Osteoblast (primary cell): Measurements from ENCODE around the gene SOWAHC. TPM values are rescaled to one million over a fixed set of nuclear protein-coding genes. Genes with fewer than 3 reads are reported as not detected.
"Not testable (repeated sequence)": the region's sequence is repeated elsewhere in the genome, so short reads cannot be mapped to it uniquely, and the experiment has no call there.

Experiments
- DNase-seq: peaks from one replicate; pipeline ENCODE4 v3.0.0; 2011; ENCODE audit warnings: low spot score, mixed read lengths; ENCODE audit not compliant: insufficient read length; ENCODE audit errors: missing footprints
- H2AFZ ChIP-seq: 2 replicates; pipeline ENCODE4 v1.6.0; 2011; ENCODE audit warnings: mild to moderate bottlenecking, low read length
- H3K27ac ChIP-seq: 2 replicates; pipeline ENCODE4 v1.5.1; 2011; ENCODE audit warnings: mild to moderate bottlenecking, low read depth, low read length, moderate library complexity
- H3K27me3 ChIP-seq: 2 replicates; pipeline ENCODE4 v1.6.0; 2012; ENCODE audit warnings: mild to moderate bottlenecking, control low read depth, inconsistent platforms, low read length, moderate library complexity; ENCODE audit not compliant: insufficient read depth
- H3K36me3 ChIP-seq: 2 replicates; pipeline ENCODE4 v1.5.1; 2011; ENCODE audit warnings: mild to moderate bottlenecking, low read length, control low read depth, moderate library complexity; ENCODE audit not compliant: insufficient read depth
- H3K4me1 ChIP-seq: 2 replicates; pipeline ENCODE4 v1.5.1; 2011; ENCODE audit warnings: mild to moderate bottlenecking, low read length, control low read depth, moderate library complexity; ENCODE audit not compliant: insufficient read depth
- H3K4me2 ChIP-seq: 2 replicates; pipeline ENCODE4 v1.6.0; 2011; ENCODE audit warnings: mild to moderate bottlenecking, low read length; ENCODE audit not compliant: insufficient read depth
- H3K4me3 ChIP-seq: fragments of 200-600 bp; sonication (generic); 3 replicates; pipeline ENCODE4 v1.5.1; 2012; ENCODE audit warnings: mild to moderate bottlenecking, low read length, inconsistent platforms; ENCODE audit not compliant: insufficient read depth
- H3K79me2 ChIP-seq: 2 replicates; pipeline ENCODE4 v1.6.0; 2012; ENCODE audit warnings: mild to moderate bottlenecking, low read length, control low read depth, inconsistent platforms; ENCODE audit not compliant: insufficient read depth
- H3K9me3 ChIP-seq: 2 replicates; pipeline ENCODE4 v1.5.1; 2011; ENCODE audit warnings: low read depth, low read length, control low read depth
- H4K20me1 ChIP-seq: 2 replicates; pipeline ENCODE4 v1.6.0; 2012; ENCODE audit warnings: mild to moderate bottlenecking, low read length, control low read depth; ENCODE audit not compliant: insufficient read depth
- total RNA-seq: library from RNA; depleted of rRNA; stranded (reverse); fragments of >200 nt; gene quantifications from 2 replicates; pipeline ENCODE4 v1.2.3, GENCODE V29; 2012
- TF ChIP-seq, protein P1 (sequence below): IDR thresholded peaks from 2 replicates; pipeline ENCODE4 v1.5.1; 2011; ENCODE audit warnings: mild to moderate bottlenecking, low read depth, low read length, moderate library complexity; ENCODE audit errors: extremely low read depth

SOWAHC gene, protein sequence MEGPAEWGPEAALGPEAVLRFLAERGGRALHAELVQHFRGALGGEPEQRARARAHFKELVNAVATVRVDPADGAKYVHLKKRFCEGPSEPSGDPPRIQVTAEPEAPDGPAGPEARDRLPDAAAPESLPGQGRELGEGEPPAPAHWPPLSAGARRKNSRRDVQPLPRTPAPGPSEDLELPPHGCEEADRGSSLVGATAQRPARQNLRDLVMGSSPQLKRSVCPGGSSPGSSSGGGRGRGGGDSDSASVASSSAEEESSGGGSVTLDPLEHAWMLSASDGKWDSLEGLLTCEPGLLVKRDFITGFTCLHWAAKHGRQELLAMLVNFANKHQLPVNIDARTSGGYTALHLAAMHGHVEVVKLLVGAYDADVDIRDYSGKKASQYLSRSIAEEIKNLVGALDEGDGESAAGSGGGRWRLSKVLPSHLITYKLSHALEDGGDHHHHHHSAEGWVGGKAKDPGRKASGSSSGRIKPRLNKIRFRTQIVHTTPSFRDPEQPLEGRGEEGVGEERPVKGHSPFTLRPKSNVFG
- 14.7 and 17.7 TPM in 2 replicates for total RNA-seq

DNA sequence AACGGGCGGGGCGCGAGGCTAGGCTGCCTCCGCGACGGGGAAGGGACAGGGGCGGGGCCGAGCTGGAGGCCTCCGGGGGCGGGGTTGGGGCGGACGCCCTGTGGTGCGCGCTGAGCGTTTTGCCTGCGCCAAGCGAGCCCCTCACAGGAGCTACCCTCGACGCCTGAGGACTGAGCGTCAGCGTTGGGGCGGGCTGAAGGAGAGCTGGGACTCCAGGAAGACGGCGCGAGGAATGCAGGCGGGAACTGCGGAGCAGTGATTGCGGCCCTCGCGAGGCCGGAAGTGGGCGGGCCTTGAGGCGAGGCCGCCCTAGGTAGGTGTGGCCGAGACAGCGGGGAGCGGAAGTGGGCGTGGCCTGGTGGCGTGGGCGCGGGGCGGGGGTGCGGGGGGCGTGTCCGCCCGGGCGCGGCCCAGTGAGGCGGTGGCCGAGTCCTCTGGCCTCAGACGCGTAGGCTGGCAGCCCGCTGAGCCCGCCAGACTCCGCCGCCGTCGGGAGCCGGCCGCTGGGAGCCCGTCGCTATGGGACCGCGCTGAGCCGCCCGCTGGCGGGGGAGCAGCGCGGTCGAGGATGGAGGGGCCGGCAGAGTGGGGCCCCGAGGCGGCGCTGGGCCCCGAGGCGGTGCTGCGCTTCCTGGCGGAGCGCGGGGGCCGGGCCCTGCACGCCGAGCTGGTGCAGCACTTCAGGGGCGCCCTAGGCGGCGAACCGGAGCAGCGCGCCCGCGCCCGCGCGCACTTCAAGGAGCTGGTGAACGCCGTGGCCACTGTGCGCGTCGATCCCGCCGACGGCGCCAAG lies at the start of gene SOWAHC, which contains the start of gene SEPTIN10:
Gene SOWAHC (plus strand): TSS at position 443 of the 793 bp plus-strand sequence. CDS start 126 bp downstream, at position 569.
Gene SEPTIN10 (minus strand): TSS at position 45 of the 793 bp plus-strand sequence. CDS start 139 bp downstream, outside the sequence.
- peaks cover 38% of the 10 kb centered on the region for H3K4me1 ChIP-seq

DNA sequence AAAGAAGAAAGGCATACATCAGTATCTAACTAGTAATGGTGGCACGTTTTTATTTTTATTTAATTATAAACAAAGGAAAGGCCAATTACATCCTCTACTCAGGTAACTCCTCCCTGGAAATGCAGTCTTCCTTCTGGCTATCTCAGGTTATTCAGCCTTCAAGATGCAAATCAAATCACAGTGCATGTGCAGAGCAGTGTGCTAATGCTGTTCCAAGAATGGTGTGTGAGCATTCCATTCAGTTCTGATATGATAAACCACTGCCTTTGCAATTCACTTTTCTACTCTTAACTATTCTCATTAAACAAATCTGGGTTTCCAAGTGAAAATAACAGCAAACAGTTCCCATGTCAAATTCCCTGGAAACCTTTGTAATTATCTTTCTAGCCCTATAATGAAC lies 38.8 kb upstream of the SOWAHC start:
- H3K27me3 ChIP-seq: no peaks in the 10 kb centered on the region
- peaks cover 22% of the 10 kb centered on the region for H3K79me2 ChIP-seq
- no peaks in the 10 kb centered on the region for H3K9me3 ChIP-seq
- no peak overlapping the region for H2AFZ ChIP-seq
- DNase-seq: no peak
- no peaks in the 10 kb centered on the region for H3K4me1 ChIP-seq
- H3K36me3 ChIP-seq: peaks cover 12% of the 10 kb centered on the region
- no peak overlapping the region for H3K4me2 ChIP-seq
- no peak overlapping the region for H3K27ac ChIP-seq
- H4K20me1 ChIP-seq: no peaks in the 10 kb centered on the region
- H3K4me3 ChIP-seq: no peak overlapping the region
- TF ChIP-seq, protein P1, sequence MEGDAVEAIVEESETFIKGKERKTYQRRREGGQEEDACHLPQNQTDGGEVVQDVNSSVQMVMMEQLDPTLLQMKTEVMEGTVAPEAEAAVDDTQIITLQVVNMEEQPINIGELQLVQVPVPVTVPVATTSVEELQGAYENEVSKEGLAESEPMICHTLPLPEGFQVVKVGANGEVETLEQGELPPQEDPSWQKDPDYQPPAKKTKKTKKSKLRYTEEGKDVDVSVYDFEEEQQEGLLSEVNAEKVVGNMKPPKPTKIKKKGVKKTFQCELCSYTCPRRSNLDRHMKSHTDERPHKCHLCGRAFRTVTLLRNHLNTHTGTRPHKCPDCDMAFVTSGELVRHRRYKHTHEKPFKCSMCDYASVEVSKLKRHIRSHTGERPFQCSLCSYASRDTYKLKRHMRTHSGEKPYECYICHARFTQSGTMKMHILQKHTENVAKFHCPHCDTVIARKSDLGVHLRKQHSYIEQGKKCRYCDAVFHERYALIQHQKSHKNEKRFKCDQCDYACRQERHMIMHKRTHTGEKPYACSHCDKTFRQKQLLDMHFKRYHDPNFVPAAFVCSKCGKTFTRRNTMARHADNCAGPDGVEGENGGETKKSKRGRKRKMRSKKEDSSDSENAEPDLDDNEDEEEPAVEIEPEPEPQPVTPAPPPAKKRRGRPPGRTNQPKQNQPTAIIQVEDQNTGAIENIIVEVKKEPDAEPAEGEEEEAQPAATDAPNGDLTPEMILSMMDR: no peak

More for the DNA sequence above, at the start of gene SOWAHC, which contains the start of gene SEPTIN10:
- Histone ChIP-seq H3K36me3 (no peaks in the 10 kb centered on the region), H3K27ac (peak within 1 kb of the TSS; percentile 92), H3K4me2 (peak within 1 kb of the TSS; percentile 87), H2AFZ (peak within 1 kb of the TSS; percentile 76), H3K9me3 (no peaks in the 10 kb centered on the region), H3K79me2 (peaks cover 61% of the 10 kb centered on the region), H4K20me1 (peaks cover 16% of the 10 kb centered on the region), H3K4me3 (peak within 1 kb of the TSS; percentile 88), H3K27me3 (no peaks in the 10 kb centered on the region)
- DNase-seq: peak; percentile 99
- TF ChIP-seq, protein P1: no peak

DNA sequence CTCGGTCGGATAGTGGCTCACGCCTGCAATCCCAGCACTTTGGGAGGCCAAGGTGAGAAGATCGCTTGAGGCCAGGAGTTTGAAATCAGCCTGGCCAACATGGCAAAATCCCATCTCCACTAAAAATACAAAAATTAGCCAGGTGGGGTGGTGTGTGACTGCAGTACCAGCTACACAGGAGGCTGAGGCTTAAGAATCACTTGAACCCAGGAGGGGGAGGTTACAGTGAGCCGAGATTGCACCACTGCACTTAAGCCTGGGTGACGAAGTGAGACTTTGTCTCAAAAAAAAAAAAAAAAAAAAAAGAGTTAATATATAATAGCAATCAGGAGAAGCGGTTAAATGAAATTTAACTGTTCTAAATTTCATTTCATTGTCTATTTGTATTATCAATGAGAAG lies 36.5 kb upstream of the SOWAHC start:
- H3K4me2 ChIP-seq, H3K27ac ChIP-seq, DNase-seq, H3K36me3 ChIP-seq, H2AFZ ChIP-seq, H3K27me3 ChIP-seq, H4K20me1 ChIP-seq, H3K9me3 ChIP-seq, H3K4me3 ChIP-seq, H3K4me1 ChIP-seq: not testable (repeated sequence)
- H3K79me2 ChIP-seq: peaks cover 43% of the 10 kb centered on the region

DNA sequence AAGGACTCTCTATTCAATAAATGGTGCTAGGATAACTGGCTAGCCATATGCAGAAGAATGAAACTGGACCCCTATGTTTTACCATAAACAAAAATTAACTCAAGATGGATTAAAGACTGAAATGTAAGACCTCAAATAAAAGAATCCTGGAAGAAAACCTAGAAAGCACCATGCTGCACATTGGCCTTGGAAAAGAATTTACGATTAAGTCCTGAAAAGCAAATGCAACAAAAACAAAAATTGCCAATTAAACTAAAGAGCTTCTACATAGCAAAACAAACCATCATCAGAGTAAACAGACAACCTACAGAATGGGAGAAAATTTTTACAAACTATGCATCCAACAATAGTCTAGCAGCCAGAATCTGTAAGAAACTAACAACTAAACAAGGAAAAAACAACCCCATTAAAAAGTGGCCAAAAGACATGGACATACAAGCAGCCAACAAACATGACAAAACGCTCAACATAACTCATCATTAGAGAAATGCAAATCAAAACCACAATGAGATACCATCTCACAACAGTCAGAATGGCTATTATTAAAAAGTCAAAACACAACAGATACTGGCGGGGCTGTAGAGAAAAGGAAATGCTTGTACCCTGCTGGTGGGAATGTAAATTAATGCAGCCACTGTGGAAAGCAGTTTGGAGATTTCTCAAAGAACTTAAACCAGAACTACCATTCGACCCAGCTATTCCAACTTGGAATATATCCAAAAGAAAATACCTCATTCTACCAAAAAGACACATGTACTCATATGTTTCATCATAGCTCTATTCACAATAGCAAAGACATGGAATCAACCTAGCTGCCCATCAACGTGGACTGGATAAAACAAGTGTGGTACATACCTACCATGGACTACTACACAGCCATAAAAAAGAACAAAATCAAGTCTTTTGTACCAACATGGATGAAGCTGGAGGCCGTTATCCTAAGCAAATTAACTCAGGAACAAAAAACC lies 31.0 kb upstream of the SOWAHC start:
- DNase-seq: no peak
- H3K9me3 ChIP-seq: no peaks in the 10 kb centered on the region
- peaks cover 72% of the 10 kb centered on the region for H3K79me2 ChIP-seq
- H4K20me1 ChIP-seq: no peaks in the 10 kb centered on the region
- H3K4me2 ChIP-seq: no peak overlapping the region
- no peak overlapping the region for H3K4me3 ChIP-seq
- H3K27ac ChIP-seq: no peak overlapping the region
- H2AFZ ChIP-seq: no peak overlapping the region
- TF ChIP-seq, protein P1: peak; percentile 31
- H3K27me3 ChIP-seq: no peaks in the 10 kb centered on the region
- peaks cover 11% of the 10 kb centered on the region for H3K36me3 ChIP-seq
- no peaks in the 10 kb centered on the region for H3K4me1 ChIP-seq
